ENCODE results near the gene CAPN11.

- TF ChIP-seq CTCF (IDR thresholded peaks at IDR 0.05 in 2 of 3, conservative IDR thresholded peaks at IDR 0.05 in 1 of 3; ENCODE audit: borderline replicate concordance in 1 of 3, insufficient read depth in 1 of 3, low read depth in 2 of 3, low read length in 2 of 3) = no peak
- TF ChIP-seq EZH2phosphoT487 (IDR thresholded peaks at IDR 0.05; ENCODE audit: borderline replicate concordance) = no peak
- peak; percentile 64; the same call in 1 of the 2 replicates for TF ChIP-seq POLR2AphosphoS5 (IDR thresholded peaks at IDR 0.05; ENCODE audit: low read depth, low read length)
- peak; percentile 28 for TF ChIP-seq POLR2A (IDR thresholded peaks at IDR 0.05; ENCODE audit: borderline replicate concordance, extremely low read depth, insufficient read depth, insufficient read length)
- no peak for TF ChIP-seq CBX3 (IDR thresholded peaks at IDR 0.05; ENCODE audit: low read depth)
- TF ChIP-seq EZH2 (IDR thresholded peaks at IDR 0.05) = no peak
Observed at GRCh38 chr6:44219053-44219814, 60.6 kb downstream of the CAPN11 start.

Measured in HCT116 (cell line).